Mucosa of descending colon (tissue), 3 donors: ENCODE data around the gene FANCC. TPM values are rescaled to one million over a fixed set of nuclear protein-coding genes. Genes with fewer than 3 reads are reported as not detected.

ENCODE experiments used
- ATAC-seq: fragments of 200-7000 bp; cut with Tn5 transposase; one replicate; pipeline ENCODE4 v1.9.1; 2020; ENCODE audit warnings: mild to moderate bottlenecking, moderate library complexity
- DNase-seq, 3 donors: peaks; one replicate each; pipeline ENCODE4 v3.0.0-alpha.2; 2020
- H3K36me3 ChIP-seq: fragments of 200-600 bp; one replicate; pipeline ENCODE4 v1.8.0; 2021; ENCODE audit warnings: low read depth, mild to moderate bottlenecking
- H3K4me1 ChIP-seq: fragments of 200-600 bp; one replicate; pipeline ENCODE4 v1.8.0; 2021; ENCODE audit warnings: low read depth, mild to moderate bottlenecking
- H3K4me3 ChIP-seq: fragments of 200-600 bp; one replicate; pipeline ENCODE4 v1.8.0; 2021; ENCODE audit warnings: mild to moderate bottlenecking
- H3K9me3 ChIP-seq: fragments of 200-600 bp; one replicate; pipeline ENCODE4 v1.8.0; 2021; ENCODE audit warnings: mild to moderate bottlenecking
- intact Hi-C, 2 donors: fragments of 100-400 bp; cut with DNase I in 1 of 2; cut with micrococcal nuclease in 1 of 2; formaldehyde crosslinking; loops; one replicate each; pipeline versions ENCODE4 v1.11.0 to v1.11.1; 2022; cut with DNase I, micrococcal nuclease
- total RNA-seq, 3 donors: library from RNA; stranded (reverse); fragmentation: NEBNext Ultra II Directional in 2 of 3; extraction: Animal tissue kit (Norgen Biotek cat#: 25700) in 2 of 3; gene quantifications; one replicate each; pipeline versions ENCODE4 v1.2.1 to v1.2.4, GENCODE V29; 2021 to 2023
- TF ChIP-seq, protein P1 (sequence below): fragments of 200-600 bp; IDR thresholded peaks from one replicate; pipeline ENCODE4 v1.8.0; 2022; ENCODE audit warnings: antibody characterized with exemption, mild to moderate bottlenecking
- donor health status: DM: no; HTN: no; CAD: no; lungs with moderate emphysema.
- donor health status: DM: no; HTN: no; CAD: no.
- donor health status: DM: no; HTN: yes; CAD: no.

FANCC gene
- total RNA-seq, 3 donors from 2014 or later, result 10.7 to 18.0 (median 14.2) TPM

DNA sequence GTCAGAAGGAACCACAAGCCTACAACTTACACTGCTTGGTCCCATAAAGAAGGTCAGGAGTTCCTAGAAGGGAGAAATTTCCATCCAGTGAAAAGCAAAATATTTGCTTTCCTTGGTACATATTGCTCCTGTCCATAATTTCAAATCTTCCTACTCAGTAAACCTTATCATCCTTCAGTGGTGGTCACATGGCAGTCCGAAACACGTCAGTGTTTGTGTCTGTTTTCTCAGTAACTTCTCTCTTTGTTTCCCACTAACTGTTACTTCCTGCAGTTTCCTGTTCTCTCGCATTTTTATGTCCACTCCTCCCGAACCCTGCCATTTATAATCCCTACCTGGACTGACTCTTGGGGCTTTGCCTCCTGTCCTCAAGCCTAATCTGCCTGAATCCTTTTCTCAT is 129.1 kb downstream of the FANCC start:
- intact Hi-C loops, result no loop called here
- TF ChIP-seq, protein P1, sequence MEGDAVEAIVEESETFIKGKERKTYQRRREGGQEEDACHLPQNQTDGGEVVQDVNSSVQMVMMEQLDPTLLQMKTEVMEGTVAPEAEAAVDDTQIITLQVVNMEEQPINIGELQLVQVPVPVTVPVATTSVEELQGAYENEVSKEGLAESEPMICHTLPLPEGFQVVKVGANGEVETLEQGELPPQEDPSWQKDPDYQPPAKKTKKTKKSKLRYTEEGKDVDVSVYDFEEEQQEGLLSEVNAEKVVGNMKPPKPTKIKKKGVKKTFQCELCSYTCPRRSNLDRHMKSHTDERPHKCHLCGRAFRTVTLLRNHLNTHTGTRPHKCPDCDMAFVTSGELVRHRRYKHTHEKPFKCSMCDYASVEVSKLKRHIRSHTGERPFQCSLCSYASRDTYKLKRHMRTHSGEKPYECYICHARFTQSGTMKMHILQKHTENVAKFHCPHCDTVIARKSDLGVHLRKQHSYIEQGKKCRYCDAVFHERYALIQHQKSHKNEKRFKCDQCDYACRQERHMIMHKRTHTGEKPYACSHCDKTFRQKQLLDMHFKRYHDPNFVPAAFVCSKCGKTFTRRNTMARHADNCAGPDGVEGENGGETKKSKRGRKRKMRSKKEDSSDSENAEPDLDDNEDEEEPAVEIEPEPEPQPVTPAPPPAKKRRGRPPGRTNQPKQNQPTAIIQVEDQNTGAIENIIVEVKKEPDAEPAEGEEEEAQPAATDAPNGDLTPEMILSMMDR, result no peak
- no peak for DNase-seq

DNA sequence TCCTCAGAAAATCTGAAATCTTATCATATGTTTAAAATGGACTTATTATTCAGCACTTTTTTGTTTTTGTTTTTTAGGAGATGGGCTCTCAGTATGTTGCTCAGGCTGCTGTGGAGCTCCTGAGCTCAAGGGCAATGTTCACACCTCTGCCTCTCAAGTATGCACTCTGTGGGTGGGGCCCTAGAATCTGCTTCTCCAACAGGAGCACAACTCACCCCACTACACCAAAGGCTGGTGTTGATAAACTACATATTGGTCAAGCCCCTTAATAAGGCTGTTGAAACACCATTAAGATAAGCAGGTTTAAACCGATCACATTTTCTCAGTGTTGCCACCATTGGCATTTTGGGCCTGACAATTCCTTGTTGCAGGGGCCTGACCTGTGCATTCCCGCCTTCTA is 131.6 kb downstream of the FANCC start:
- Histone ChIP-seq H3K4me1 (no peaks in the 10 kb centered on the region), H3K9me3 (no peaks in the 10 kb centered on the region), H3K4me3 (no peak overlapping the region), H3K36me3 (no peaks in the 10 kb centered on the region)
- DNase-seq (no peak), ATAC-seq (no peak)
- intact Hi-C loops, result no loop called here
- TF ChIP-seq, protein P1, result no peak

More for the DNA sequence above, 129.1 kb downstream of the FANCC start:
- H3K9me3 ChIP-seq, result no peaks in the 10 kb centered on the region
- H3K4me3 ChIP-seq, result no peak overlapping the region
- ATAC-seq, result no peak
- no peaks in the 10 kb centered on the region for H3K4me1 ChIP-seq
- H3K36me3 ChIP-seq, result no peaks in the 10 kb centered on the region

DNA sequence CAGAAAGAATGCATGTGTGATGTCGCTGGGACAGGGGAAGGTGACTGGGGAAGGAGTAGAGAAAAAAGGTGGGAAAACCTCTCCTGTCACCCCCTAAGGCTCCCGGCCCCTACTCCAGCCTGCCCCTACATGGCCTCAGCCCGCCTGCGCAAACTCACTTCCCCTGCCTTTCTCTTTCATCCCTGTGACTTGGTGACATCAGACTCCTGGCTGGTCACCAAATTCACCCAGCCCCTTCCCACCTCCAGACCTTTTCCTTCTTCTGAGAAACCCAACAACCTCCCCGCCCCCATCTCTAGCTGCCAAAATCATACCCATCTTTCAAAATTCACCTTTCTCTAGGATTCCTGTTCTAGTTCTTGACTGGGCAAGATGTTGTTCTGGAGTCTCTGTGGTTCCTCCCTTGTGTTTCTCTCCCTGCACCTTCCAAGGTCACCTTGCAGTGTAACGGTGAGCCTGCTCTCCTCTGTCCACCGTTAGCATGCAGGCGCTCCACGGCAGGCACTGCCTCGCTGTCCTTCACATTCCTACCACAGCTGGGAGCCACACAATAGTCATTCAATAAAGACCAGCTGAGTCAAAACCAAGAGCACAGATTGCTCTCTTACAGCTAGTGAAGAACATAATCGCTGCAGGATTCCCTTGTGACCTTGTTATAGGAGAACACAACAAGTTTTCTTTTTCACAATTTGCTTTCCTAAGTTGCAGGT is 134.5 kb downstream of the FANCC start:
- TF ChIP-seq, protein P1, result no peak
- H3K4me3 ChIP-seq, result no peak overlapping the region
- ATAC-seq, result no peak
- H3K4me1 ChIP-seq, result no peaks in the 10 kb centered on the region
- no peak for DNase-seq
- H3K9me3 ChIP-seq, result no peaks in the 10 kb centered on the region
- no peaks in the 10 kb centered on the region for H3K36me3 ChIP-seq
- intact Hi-C loops, result no loop called here

DNA sequence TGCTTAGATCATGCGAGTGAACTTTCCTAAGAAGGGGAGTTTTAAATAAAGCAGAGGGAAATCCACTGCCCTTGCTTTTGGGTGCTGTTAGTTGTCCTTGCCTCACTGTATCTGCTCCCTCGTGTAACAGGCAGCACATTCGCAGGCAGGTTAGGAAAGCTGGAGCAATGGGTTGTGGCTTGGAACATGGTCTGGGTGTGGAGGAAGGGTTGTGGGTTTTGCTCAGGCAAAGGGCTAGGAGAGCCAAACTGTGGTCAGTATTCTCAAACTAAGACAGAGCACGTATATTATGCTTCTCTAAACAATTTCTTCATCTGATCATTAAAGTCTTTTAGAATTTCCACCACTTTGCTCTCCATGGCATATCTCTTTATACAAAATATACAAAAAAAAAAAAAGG is 135.7 kb downstream of the FANCC start:
- no peak for DNase-seq
- Histone ChIP-seq H3K4me1 (no peaks in the 10 kb centered on the region), H3K4me3 (no peak overlapping the region), H3K36me3 (no peaks in the 10 kb centered on the region), H3K9me3 (no peaks in the 10 kb centered on the region)
- TF ChIP-seq, protein P1, result no peak
- intact Hi-C loops, result no loop called here
- no peak for ATAC-seq

DNA sequence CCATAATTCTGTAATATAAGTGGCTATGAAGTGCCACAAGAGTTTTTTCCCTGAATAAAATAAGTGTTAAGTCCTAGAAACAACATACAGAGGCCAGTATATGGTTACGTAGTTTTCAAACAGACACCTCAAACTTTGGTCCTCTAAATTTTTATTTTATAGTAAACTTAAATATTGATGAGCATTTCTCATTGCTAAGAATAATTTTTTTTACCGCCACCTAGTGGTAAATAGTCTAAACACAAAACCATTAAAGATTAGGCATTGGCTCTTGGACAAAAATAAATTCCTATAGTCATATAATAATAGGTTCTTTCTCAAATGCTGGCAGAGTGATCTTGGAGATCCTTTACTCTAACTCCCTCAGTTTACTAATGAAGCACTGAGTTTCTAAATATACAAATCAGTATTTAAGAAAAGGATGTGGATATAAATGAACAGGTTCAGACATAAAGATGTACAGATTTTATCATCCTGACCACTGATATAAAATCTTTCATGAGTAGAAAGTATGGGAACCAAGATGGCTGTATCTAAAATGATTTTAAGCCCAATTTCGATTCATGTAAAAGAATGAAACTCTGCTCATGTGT is 136.2 kb downstream of the FANCC start:
- Histone ChIP-seq H3K4me3 (no peak overlapping the region), H3K9me3 (no peaks in the 10 kb centered on the region), H3K4me1 (no peaks in the 10 kb centered on the region), H3K36me3 (no peaks in the 10 kb centered on the region)
- ATAC-seq (no peak), DNase-seq (no peak)
- TF ChIP-seq, protein P1, result peak; percentile 37
- intact Hi-C loops, result no loop called here
